Measurements from ENCODE around the gene RNF141. TPM values are rescaled to one million over a fixed set of nuclear protein-coding genes. Genes with fewer than 3 reads are reported as not detected.

The RNF141 gene
- total RNA-seq, 4 donors from 2014 or later, result 28.1 to 35.1 (median 33.5) TPM

GRCh38 chr11:10584071-10584501 lies 43.1 kb upstream of the RNF141 start:
- Histone ChIP-seq H3K36me3 (no peaks in the 10 kb centered on the region), H3K4me3 (no peak overlapping the region), H3K9me3 (no peaks in the 10 kb centered on the region), H3K27ac (peak overlapping the region in 2 of 4 donors; percentile 21 to 28), H3K27me3 (no peaks in the 10 kb centered on the region), H3K4me1 (no peaks in the 10 kb centered on the region)
- TF ChIP-seq POLR2A (IDR thresholded peaks at IDR 0.05) (no peak), CTCF (IDR thresholded peaks at IDR 0.05) (no peak)
- no peak for DNase-seq

GRCh38 chr11:10581481-10582019 lies 40.6 kb upstream of the RNF141 start:
- no peaks in the 10 kb centered on the region for H3K27me3 ChIP-seq
- H3K4me1 ChIP-seq, result no peaks in the 10 kb centered on the region
- DNase-seq, result peak in 2 of 3 donors; percentile 29 to 59
- no peaks in the 10 kb centered on the region for H3K9me3 ChIP-seq
- no peak overlapping the region for H3K4me3 ChIP-seq
- H3K27ac ChIP-seq, result peak overlapping the region in 1 of 4 donors; percentile 35
- no peaks in the 10 kb centered on the region for H3K36me3 ChIP-seq
- no peak for TF ChIP-seq POLR2A (IDR thresholded peaks at IDR 0.05)
- no peak for TF ChIP-seq CTCF (IDR thresholded peaks at IDR 0.05)

GRCh38 chr11:10580623-10581022 lies 39.6 kb upstream of the RNF141 start:
- TF ChIP-seq POLR2A (IDR thresholded peaks at IDR 0.05) (no peak), CTCF (IDR thresholded peaks at IDR 0.05) (no peak)
- Histone ChIP-seq H3K4me1 (no peaks in the 10 kb centered on the region), H3K36me3 (peaks cover 0 to 5% (median 0%) of the 10 kb centered on the region in 3 donors)

GRCh38 chr11:10579700-10580099 lies 38.7 kb upstream of the RNF141 start:
- DNase-seq, result no peak
- H3K27ac ChIP-seq, result peak overlapping the region in 1 of 4 donors; percentile 1
- H3K4me1 ChIP-seq, result no peaks in the 10 kb centered on the region
- H3K36me3 ChIP-seq, result peaks cover 0 to 6% (median 0%) of the 10 kb centered on the region in 3 donors
- H3K27me3 ChIP-seq, result no peaks in the 10 kb centered on the region
- TF ChIP-seq POLR2A (IDR thresholded peaks at IDR 0.05), result no peak
- TF ChIP-seq CTCF (IDR thresholded peaks at IDR 0.05), result no peak
- H3K4me3 ChIP-seq, result no peak overlapping the region
- H3K9me3 ChIP-seq, result no peaks in the 10 kb centered on the region

More at GRCh38 chr11:10580623-10581022, 39.6 kb upstream of the RNF141 start:
- Histone ChIP-seq H3K27ac (peak overlapping the region in 1 of 4 donors; percentile 35), H3K4me3 (no peak overlapping the region), H3K9me3 (no peaks in the 10 kb centered on the region), H3K27me3 (no peaks in the 10 kb centered on the region)
- DNase-seq, result no peak

GRCh38 chr11:10576035-10576398 lies 35.0 kb upstream of the RNF141 start:
- peaks cover 0 to 10% (median 0%) of the 10 kb centered on the region in 3 donors for H3K36me3 ChIP-seq

More at GRCh38 chr11:10576035-10576398, 35.0 kb upstream of the RNF141 start:
- Histone ChIP-seq H3K27me3 (no peaks in the 10 kb centered on the region), H3K9me3 (no peaks in the 10 kb centered on the region), H3K4me3 (no peak overlapping the region), H3K4me1 (no peaks in the 10 kb centered on the region), H3K27ac (no peak overlapping the region)
- DNase-seq, result no peak
- TF ChIP-seq CTCF (IDR thresholded peaks at IDR 0.05) (no peak), POLR2A (IDR thresholded peaks at IDR 0.05) (no peak)

All from Peyer's patch (tissue), 4 donors.